ENCODE data around the gene CELSR1.

CELSR1 gene

DNA sequence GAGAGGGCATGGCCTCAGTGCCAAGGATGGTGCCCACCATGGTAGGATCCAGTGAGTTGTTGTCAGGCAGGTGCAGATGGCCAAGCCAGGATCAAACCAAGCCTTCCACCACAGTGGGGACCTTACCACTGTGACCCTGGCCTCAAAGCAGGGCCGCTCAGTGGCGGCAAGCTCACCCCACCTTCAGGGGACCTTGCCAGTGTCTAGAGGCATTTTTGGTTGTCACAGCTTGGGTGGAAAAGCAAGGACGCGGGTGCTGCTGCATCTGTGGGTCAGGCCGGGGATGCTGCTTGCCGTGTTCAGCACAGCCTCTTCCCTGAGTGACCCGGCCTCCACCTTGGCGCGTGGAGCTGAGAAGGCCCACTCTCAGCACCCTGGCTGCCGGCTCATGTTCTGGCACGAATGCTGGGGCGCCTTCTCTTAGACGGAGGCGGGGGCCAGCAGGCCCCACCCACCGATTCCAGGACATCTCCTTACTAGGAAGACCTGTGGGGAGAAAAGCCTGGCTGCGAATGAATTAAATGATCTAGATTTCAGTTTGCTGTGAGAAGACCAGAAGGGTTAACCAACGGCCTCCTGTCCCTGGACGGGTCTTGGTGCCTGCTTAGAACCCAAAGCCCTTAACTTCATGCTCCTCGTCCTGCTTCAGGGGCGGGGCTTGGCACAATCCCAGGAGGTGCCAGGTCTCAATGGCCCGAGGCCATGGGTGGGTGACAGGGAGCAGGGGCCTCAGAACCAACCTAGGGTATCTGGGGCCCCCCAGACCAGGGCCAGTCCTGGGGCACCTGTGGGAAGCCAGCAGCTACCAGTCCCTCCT is 183.0 kb downstream of the CELSR1 start:
- TF ChIP-seq, protein P1, sequence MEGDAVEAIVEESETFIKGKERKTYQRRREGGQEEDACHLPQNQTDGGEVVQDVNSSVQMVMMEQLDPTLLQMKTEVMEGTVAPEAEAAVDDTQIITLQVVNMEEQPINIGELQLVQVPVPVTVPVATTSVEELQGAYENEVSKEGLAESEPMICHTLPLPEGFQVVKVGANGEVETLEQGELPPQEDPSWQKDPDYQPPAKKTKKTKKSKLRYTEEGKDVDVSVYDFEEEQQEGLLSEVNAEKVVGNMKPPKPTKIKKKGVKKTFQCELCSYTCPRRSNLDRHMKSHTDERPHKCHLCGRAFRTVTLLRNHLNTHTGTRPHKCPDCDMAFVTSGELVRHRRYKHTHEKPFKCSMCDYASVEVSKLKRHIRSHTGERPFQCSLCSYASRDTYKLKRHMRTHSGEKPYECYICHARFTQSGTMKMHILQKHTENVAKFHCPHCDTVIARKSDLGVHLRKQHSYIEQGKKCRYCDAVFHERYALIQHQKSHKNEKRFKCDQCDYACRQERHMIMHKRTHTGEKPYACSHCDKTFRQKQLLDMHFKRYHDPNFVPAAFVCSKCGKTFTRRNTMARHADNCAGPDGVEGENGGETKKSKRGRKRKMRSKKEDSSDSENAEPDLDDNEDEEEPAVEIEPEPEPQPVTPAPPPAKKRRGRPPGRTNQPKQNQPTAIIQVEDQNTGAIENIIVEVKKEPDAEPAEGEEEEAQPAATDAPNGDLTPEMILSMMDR (IDR thresholded peaks at IDR 0.05), result no peak

DNA sequence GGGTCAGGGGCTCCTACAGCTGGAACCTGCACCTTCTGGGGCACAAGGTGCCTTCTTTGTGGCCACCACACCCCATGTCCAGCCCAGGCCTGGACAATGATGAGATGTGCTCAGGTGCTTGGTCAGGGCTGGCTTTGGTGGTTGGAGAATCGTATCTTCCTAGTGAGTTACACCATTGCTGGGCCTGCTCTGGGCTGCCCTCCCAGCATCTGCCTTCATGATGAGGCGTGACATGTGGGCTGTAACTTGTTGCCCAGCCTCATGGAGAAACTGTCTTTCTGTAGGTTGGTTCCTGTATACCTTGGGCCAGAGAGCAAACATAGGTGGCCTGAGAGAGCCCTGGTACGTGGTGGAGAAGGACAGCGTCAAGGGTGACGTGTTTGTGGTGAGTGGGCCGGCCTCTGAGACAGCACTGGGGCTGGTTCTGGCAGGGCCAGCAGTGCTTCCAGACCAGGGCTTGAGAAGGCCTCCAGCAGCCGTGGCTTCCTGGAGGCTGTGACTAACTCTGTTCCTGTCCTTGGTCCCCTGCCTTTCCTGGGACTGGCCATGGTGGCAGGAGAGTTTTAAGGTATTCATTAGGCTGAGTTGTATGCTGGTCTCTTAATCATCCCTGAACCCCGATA is 183.8 kb downstream of the CELSR1 start:
- TF ChIP-seq, protein P1 (IDR thresholded peaks at IDR 0.05), result no peak

DNA sequence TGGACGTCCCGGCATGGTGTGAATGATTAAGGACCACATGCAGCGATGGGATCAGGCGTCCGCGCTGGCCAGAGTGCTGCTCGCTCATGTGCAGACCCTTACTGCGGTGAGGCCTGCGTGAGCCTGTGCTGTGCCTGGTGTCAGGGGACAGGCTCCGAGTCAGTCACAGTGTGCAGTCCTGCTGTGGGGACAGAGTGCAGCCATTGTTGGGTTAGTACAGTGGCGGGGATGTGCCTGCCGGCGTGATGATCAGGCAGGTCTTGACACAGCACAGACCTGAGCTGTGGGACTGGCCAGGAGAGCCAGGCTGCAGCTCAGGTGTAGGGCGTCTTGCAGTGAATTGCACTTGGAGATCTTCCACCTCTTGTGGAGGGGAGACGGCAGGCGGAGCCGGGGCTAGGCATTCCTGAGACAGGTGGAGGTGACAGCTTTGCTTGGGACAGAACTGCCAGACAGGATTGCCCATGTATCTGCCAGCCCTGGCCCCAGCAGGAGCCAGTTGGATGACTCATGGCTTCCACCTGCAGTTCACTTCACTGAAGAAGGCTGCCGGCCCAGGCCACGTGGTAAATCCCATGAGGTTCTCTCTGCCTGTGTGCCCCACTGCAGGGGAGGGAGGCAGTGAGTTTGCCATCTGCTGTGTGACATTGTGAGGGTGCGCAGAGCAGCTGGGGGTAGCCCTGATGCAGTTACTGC is 184.6 kb downstream of the CELSR1 start:
- TF ChIP-seq, protein P1 (IDR thresholded peaks at IDR 0.05), result no peak

DNA sequence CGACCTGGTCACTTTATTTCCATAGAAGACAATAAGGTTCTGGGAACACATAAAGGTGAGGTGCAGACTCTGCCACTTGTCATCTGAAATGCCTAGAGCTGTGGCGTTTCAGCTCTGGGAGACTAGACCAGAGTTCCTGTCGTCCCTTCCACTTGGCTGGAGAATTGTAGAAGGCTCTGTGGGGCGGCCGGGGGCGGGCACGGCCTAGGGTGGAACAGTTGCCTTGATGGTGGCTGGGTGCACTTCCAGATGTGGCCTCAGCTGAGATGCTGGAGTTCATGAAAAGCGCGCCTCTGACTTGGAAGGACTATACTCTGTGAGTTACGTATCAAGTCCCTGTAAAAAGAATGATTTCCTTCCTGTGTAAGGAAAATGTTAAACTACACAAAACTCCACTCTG is 185.1 kb downstream of the CELSR1 start:
- TF ChIP-seq, protein P1 (IDR thresholded peaks at IDR 0.05), result no peak

DNA sequence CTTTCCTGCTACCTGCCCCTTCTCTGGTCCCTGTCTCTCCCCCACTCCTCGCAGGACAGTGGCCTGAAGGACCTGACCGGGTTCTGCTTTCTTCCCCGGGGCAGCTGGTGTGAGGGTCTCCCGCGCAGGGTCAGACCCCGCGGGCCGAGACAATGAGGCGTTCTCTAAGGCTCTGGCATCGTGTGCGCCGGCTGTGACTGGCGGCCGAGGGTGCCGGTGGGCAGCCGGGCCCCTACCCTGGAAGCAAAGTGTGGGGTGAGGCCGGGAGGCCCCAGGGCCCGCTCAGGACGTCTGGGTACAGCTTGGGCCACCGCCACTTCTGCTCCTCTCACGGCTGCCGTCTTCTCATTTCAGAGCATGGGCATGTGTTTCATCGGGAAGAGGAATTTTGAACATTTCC is 185.7 kb downstream of the CELSR1 start:
- TF ChIP-seq, protein P1 (IDR thresholded peaks at IDR 0.05), result no peak

DNA sequence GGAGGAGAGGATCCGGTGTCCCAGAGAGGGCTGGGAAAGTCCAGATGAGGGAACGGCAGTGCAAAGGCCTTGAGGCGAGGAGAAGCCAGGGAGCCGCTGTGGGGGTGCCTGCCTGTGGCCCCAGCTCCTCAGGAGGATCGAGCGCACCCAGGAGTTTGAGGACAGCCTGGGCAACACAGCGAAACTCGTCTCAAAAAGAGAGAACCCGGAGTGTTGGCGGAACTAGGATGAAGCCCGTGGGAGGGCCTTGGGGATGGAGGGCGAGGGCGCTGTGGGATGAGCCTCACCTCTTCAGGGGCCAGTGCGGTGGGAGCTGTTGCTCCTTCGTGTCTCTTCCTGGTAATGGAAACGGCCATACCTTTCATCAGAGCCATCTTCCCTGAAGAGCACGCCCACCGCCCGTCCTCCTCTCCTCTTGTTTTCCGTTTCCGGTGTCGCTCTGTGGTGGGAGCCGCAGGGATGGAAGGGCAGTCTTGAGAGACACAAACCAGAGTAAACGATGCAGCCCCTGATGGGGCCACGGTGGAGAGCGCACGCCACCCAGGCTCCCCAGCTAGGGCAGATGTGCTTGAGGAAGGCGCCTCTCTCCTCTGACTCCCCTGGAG is 186.2 kb downstream of the CELSR1 start:
- TF ChIP-seq, protein P1 (IDR thresholded peaks at IDR 0.05), result no peak

DNA sequence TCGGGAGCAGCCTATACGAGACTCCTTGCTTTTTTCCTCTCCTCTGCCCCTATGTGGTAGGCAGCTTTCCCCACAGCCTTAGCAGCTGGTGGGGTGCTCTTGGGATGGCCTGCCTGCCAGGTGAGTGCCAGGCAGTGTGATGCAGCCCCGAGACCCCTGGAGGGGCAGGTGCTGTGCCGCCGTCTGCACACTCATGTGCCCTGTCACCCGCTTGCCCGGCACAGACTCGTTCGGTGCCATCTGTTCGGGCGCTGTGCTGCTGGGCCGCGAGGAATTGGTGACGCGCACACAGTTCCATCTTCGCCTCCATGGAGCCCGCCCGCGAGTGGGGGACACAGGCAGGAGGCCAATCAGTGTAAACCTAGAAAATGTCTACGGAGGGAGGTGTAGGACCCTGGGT is 186.8 kb downstream of the CELSR1 start:
- TF ChIP-seq, protein P1 (IDR thresholded peaks at IDR 0.05), result no peak
